Lower lobe of right lung (tissue), 2 donors: ENCODE measurements around the gene KCNJ12. TPM values are rescaled to one million over a fixed set of nuclear protein-coding genes. Genes with fewer than 3 reads are reported as not detected.

Experiments
- ATAC-seq, 2 donors: fragments of 200-7000 bp; cut with Tn5 transposase; one replicate each; pipeline ENCODE4 v1.9.1; 2020 to 2022; ENCODE audit warnings: mild to moderate bottlenecking in 2 of 2, moderate library complexity in 2 of 2
- DNase-seq: peaks from one replicate; pipeline ENCODE4 v3.0.0-alpha.2; 2020
- H3K27ac ChIP-seq: fragments of 200-600 bp; one replicate; pipeline ENCODE4 v1.8.0; 2022
- H3K27me3 ChIP-seq: fragments of 200-600 bp; one replicate; pipeline ENCODE4 v1.8.0; 2022; ENCODE audit warnings: low read depth
- H3K36me3 ChIP-seq: fragments of 200-600 bp; one replicate; pipeline ENCODE4 v1.8.0; 2022; ENCODE audit warnings: mild to moderate bottlenecking
- H3K4me1 ChIP-seq: fragments of 200-600 bp; one replicate; pipeline ENCODE4 v1.8.0; 2022
- H3K4me3 ChIP-seq: fragments of 200-600 bp; one replicate; pipeline ENCODE4 v1.8.0; 2022; ENCODE audit warnings: mild to moderate bottlenecking
- H3K9me3 ChIP-seq: fragments of 200-600 bp; one replicate; pipeline ENCODE4 v1.8.0; 2022
- intact Hi-C: fragments of 100-400 bp; cut with DNase I; formaldehyde crosslinking; loops from one replicate; pipeline ENCODE4 v1.11.0; 2022
- total RNA-seq: library from RNA; stranded (reverse); fragmentation: NEBNext Ultra II Directional; extraction: Animal tissue kit (Norgen Biotek cat#: 25700); gene quantifications from one replicate; pipeline ENCODE4 v1.2.1, GENCODE V29; 2021
- TF ChIP-seq, protein P1 (sequence below): fragments of 200-600 bp; IDR thresholded peaks from one replicate; pipeline ENCODE4 v1.8.0; 2022; ENCODE audit warnings: antibody characterized with exemption, mild to moderate bottlenecking
- donor health status: DM: no; HTN: yes; CAD: no; lungs with severe emphysema.

The KCNJ12 gene
- total RNA-seq, 1 donor from 2014 or later: 1.9 TPM

DNA sequence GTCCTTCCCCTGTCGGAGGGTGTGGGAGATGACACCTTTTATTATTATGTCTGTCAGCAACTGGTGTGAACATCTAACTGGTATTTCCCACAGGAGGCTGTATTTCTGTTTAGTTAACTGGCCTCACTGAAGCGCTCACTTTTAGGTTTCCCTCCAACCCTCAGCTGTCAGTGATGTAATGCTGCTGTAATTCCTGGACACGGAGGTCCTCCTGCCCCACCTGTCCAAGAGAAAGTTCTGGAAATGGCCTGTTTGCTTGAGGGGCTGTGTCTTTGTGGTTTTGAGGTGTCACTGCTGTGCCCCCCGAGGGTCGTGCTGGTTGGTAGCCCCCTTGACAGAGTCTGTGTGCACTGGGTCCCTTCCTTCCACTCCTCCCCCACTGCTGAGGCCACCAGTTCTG lies 11.5 kb downstream of the KCNJ12 start:
- Histone ChIP-seq H3K9me3 (no peaks in the 10 kb centered on the region), H3K27me3 (no peaks in the 10 kb centered on the region), H3K27ac (no peak overlapping the region), H3K4me3 (no peak overlapping the region), H3K4me1 (no peaks in the 10 kb centered on the region), H3K36me3 (no peaks in the 10 kb centered on the region)
- ATAC-seq (no peak), DNase-seq (no peak)
- TF ChIP-seq, protein P1, sequence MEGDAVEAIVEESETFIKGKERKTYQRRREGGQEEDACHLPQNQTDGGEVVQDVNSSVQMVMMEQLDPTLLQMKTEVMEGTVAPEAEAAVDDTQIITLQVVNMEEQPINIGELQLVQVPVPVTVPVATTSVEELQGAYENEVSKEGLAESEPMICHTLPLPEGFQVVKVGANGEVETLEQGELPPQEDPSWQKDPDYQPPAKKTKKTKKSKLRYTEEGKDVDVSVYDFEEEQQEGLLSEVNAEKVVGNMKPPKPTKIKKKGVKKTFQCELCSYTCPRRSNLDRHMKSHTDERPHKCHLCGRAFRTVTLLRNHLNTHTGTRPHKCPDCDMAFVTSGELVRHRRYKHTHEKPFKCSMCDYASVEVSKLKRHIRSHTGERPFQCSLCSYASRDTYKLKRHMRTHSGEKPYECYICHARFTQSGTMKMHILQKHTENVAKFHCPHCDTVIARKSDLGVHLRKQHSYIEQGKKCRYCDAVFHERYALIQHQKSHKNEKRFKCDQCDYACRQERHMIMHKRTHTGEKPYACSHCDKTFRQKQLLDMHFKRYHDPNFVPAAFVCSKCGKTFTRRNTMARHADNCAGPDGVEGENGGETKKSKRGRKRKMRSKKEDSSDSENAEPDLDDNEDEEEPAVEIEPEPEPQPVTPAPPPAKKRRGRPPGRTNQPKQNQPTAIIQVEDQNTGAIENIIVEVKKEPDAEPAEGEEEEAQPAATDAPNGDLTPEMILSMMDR: no peak
- intact Hi-C loops: no loop called here

- no peaks in the 10 kb centered on the region for H3K9me3 ChIP-seq
- H3K27me3 ChIP-seq: no peaks in the 10 kb centered on the region
- H3K4me3 ChIP-seq: no peak overlapping the region
- no peaks in the 10 kb centered on the region for H3K36me3 ChIP-seq
- H3K27ac ChIP-seq: no peak overlapping the region
- TF ChIP-seq, protein P1: no peak
- intact Hi-C loops: no loop called here
- no peaks in the 10 kb centered on the region for H3K4me1 ChIP-seq
- no peak for DNase-seq
- no peak for ATAC-seq
Observed at GRCh38 chr17:21388066-21388465, 11.9 kb downstream of the KCNJ12 start.

GRCh38 chr17:21388944-21389343 lies 12.8 kb downstream of the KCNJ12 start:
- ATAC-seq (no peak), DNase-seq (no peak)
- Histone ChIP-seq H3K36me3 (no peaks in the 10 kb centered on the region), H3K4me1 (no peaks in the 10 kb centered on the region), H3K4me3 (no peak overlapping the region), H3K27me3 (no peaks in the 10 kb centered on the region), H3K27ac (no peak overlapping the region), H3K9me3 (no peaks in the 10 kb centered on the region)
- TF ChIP-seq, protein P1: no peak
- intact Hi-C loops: no loop called here

DNA sequence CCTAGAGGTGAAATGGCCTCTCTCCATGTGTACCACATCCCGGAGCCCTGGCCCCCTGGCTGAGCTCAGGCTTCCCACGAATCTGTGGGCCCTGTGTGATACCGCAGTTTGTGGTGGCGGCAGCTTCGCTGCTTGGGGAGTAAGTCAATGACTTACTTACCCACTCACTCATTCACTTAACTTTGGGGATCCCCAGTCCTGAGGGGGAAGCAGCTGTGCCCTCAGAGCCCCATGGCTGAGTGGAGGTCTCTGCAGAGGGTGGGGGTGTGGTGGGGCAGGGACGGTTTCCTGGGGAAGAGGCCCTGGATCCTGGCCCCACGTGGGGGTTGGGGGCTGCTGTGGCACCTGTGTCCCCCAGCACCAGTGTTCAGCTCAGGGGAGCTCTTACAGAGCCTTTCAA lies 13.2 kb downstream of the KCNJ12 start:
- Histone ChIP-seq H3K36me3 (no peaks in the 10 kb centered on the region), H3K27ac (no peak overlapping the region), H3K4me1 (no peaks in the 10 kb centered on the region), H3K4me3 (no peak overlapping the region), H3K9me3 (no peaks in the 10 kb centered on the region), H3K27me3 (no peaks in the 10 kb centered on the region)
- DNase-seq (no peak), ATAC-seq (no peak)
- TF ChIP-seq, protein P1: no peak
- intact Hi-C loops: no loop called here

GRCh38 chr17:21390294-21390693 lies 14.1 kb downstream of the KCNJ12 start:
- intact Hi-C loops: no loop called here
- ATAC-seq (no peak), DNase-seq (no peak)
- no peak overlapping the region for H3K4me3 ChIP-seq
- H3K27ac ChIP-seq: no peak overlapping the region
- H3K27me3 ChIP-seq: no peaks in the 10 kb centered on the region
- no peaks in the 10 kb centered on the region for H3K36me3 ChIP-seq
- H3K4me1 ChIP-seq: no peaks in the 10 kb centered on the region
- TF ChIP-seq, protein P1: no peak
- H3K9me3 ChIP-seq: no peaks in the 10 kb centered on the region

DNA sequence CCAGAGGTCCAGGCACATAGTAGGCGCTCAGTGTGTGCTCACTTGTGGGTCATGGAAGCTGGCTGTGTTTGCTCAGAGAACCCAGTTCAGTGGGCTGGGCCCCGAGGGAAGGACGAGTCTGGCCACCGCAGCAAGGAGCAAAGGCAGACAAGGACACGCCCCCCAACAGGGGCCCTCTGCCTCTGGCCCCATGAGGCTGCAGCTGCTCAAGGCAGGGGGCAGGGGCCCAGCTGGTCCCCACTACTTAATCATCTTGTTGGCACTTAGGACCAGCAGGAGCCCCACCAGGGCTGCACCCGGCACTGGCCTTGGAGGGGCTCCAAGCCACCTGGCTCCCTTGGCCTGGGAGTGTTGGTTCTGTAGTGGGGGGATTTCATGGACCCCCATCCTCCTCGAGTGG lies 16.1 kb downstream of the KCNJ12 start:
- H3K4me1 ChIP-seq: no peaks in the 10 kb centered on the region
- no peaks in the 10 kb centered on the region for H3K27me3 ChIP-seq
- ATAC-seq (no peak), DNase-seq (no peak)
- H3K9me3 ChIP-seq: no peaks in the 10 kb centered on the region
- intact Hi-C loops: no loop called here
- H3K27ac ChIP-seq: no peak overlapping the region
- H3K36me3 ChIP-seq: no peaks in the 10 kb centered on the region
- H3K4me3 ChIP-seq: no peak overlapping the region
- TF ChIP-seq, protein P1: no peak
